Fibroblast of skin of back (primary cell): Measurements from ENCODE around the gene PSEN1.

Experiments used
- DNase-seq: peaks from one replicate; pipeline ENCODE4 v3.0.0-alpha.2; 2013

The PSEN1 gene

DNA sequence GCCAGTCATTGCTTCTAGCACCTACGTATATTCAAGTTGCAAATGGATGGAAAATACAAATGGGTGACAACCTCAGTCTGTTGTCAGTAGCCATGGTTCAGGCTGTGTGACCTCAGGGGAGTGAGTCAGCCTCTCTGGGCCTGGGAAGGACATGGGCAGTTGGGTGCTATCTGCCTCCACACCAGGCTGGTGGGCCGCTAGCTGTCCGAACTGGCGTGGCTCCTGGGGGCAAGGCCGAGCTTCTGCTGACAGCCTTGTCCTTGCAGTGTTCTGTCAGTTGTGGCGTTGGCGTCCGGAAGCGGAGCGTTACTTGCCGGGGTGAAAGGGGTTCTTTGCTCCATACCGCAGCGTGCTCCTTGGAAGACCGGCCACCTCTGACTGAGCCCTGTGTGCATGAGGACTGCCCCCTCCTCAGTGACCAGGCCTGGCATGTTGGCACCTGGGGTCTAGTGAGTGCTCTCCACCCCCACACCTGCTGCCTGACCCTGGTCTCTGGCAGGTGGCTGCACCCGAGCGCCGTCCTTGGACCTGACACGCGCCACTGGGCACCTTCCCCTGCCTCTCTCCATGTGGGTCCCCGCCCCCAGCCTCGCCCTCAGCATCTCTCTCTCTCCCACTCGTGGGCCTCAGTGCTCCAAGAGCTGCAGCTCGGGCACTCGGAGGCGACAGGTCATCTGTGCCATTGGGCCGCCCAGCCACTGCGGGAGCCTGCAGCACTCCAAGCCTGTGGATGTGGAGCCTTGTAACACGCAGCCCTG is 118.1 kb downstream of the PSEN1 start:
- DNase-seq: no peak

DNA sequence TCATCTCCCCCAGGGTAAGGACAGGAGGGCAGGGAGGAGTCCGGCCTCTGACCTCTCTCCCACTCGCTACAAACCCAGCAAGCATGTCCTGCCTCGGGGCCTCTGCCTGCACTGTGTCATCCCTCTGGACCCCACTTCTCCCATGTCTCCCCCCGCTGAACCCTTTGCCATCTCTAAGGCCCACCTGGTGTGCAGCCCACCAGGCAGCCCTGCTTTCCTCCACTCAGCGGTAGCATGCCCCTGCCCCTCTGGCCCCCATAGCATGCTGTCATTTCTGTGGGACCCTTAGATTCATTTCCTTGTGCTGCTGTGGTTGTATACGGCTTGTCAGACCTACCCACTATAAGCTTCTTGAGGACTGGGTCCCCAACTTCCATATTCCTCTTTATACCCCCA is 118.7 kb downstream of the PSEN1 start:
- no peak for DNase-seq

DNA sequence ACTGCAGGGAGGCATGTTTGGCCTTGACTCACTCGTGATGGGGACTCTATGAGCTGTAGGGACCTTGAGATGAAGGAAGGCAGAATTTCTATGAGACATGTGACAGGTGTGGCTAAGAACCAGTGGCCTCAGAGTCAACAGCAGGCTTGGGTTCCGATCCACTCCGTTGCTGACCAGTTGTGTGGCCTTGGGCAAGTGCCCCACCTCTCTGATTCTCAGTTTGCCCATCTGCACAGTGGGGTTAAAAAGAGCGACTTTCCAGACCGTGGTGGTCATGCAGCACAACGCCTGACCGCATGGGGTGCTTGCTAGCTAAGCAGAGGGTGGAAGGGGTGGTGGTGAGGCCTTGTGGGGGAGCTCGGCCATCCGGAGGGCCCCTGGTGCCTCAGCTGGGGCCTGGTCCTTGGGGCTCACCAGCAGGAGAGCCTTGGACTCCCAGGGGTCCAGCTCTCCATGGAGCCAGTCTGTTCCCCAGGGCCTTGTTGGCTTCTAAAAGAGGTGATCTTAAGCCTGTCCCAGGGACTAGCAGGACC is 119.5 kb downstream of the PSEN1 start:
- no peak for DNase-seq

DNA sequence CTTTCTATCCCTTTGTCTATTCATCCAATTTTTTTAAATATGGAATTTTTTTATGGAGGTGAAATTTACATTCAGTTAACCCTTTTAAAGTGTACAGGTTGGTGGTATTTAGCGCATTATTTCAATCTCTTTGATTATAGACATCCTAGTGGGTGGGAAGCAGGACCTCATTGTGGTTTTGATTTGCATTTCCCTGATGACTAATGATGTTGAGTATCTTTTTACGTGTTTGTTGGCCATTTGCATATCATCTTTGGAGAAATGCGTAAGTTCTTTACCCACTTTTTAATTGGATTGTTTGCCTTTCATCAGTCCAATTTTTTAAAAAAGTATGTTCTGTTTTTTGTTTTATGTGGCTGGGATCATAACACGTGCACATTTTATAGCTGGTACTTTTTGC is 121.8 kb downstream of the PSEN1 start:
- no peak for DNase-seq

DNA sequence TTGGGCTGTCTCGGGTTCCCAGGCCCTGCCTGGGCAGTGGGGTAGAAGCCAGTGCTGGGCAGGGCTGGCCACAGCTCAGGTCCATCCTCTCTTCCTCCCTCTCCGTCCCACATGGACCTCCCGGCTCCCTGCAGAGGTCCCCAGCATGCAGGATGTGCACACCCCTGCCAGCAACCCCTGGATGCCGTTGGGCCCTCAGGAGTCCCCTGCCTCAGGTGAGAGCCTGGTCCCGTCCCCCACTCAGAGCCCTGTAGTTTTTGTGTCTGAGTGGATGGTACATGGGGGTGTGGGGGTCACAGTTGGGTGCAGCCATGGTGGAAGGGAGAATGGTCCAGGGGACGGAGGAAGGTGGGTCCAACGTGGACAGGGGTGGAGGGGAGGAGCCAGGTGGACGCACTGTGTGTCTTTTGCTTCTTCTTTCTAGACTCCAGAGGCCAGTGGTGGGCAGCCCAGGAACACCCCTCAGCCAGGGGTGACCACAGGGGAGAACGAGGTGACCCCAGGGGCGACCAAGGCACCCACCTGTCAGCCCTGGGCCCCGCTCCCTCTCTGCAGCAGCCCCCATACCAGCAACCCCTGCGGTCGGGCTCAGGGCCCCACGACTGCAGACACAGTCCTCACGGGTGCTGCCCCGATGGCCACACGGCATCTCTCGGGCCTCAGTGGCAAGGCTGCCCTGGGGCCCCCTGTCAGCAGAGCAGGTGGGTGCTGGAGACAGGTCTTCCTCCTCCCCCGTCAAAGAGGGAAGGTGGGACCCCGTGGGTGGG is 122.7 kb downstream of the PSEN1 start:
- DNase-seq: no peak

GRCh38 chr14:73259837-73260236 is 123.5 kb downstream of the PSEN1 start:
- no peak for DNase-seq

- DNase-seq: no peak
These were observed 124.3 kb downstream of the PSEN1 start for GRCh38 chr14:73260574-73260973.

GRCh38 chr14:73261075-73261474 is 124.8 kb downstream of the PSEN1 start:
- DNase-seq: no peak

GRCh38 chr14:73261520-73262426 is 125.5 kb downstream of the PSEN1 start:
- no peak for DNase-seq

DNA sequence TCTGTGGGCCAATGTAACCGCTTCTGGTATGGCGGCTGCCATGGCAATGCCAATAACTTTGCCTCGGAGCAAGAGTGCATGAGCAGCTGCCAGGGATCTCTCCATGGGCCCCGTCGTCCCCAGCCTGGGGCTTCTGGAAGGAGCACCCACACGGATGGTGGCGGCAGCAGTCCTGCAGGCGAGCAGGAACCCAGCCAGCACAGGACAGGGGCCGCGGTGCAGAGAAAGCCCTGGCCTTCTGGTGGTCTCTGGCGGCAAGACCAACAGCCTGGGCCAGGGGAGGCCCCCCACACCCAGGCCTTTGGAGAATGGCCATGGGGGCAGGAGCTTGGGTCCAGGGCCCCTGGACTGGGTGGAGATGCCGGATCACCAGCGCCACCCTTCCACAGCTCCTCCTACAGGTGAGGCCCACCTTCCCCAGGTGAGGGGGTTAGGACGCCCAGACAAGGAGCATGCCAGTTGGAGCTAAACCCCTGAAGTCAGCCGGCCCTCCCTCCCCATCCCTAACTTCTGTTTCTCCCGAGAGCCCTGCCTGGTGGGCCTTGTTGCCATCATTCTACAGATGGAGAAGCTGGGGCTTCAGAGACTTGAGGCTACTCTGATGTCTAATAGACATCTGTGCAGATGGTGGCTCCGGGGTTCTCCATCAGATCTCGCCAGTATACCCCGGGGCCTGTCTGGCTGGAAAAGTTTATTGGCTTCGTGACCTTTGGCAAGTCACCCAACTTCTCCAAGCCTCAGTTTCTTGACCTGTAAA is 126.3 kb downstream of the PSEN1 start:
- DNase-seq: no peak

DNA sequence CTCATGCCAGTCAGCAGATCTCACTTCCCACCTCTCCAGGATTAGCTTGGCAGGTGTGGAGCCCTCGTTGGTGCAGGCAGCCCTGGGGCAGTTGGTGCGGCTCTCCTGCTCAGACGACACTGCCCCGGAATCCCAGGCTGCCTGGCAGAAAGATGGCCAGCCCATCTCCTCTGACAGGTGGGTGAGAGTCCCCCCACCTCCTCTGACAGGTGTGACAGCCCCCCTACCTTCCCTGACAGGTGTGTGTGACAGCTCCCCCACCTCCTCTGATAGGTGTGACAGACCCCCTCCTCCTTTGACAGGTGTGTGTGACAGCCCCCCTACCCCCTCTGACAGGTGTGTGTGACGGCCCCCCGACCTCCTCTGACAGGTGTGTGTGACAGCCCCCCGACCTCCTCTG is 127.3 kb downstream of the PSEN1 start:
- no peak for DNase-seq

GRCh38 chr14:73264080-73264884 is 128.0 kb downstream of the PSEN1 start:
- no peak for DNase-seq

DNA sequence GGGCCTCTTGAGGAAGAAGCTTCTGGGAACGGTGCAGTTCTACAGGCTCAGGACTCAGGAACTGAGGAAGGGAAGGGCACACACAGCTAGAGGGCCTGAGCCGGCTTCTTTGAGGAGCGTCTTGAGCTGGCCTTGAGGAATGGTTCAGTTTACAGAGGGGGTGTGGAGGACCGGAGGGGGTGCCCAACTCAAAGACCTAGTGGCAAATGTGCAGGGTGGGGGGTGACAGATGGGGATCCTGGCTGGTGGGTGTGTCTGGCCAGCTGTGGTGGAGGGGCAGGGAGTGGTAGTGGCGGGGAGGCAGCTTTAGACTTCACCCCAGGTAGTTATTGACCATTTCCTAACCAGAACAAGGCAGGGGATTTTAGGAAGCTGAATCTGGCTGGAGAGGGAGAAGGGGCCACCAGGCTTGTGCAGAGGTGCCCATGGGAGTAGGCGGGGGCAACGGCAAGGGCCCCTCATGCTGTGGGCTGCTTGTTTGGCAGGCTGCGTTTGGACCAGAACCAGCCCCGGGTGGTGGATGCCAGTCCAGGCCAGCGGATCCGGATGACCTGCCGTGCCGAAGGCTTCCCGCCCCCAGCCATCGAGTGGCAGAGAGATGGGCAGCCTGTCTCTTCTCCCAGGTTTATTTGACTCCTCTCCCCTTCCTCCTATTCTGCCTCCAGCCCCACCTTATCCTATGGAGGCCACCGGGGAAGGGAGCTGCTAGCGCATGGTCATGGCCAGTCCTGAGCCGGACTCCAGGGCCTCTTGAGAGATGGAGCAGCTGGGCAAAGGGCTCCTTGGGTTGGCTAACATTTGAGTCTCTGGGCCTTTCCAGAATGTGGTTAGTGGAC is 128.8 kb downstream of the PSEN1 start:
- no peak for DNase-seq

- no peak for DNase-seq
These were observed 129.4 kb downstream of the PSEN1 start for GRCh38 chr14:73265721-73266046.

DNA sequence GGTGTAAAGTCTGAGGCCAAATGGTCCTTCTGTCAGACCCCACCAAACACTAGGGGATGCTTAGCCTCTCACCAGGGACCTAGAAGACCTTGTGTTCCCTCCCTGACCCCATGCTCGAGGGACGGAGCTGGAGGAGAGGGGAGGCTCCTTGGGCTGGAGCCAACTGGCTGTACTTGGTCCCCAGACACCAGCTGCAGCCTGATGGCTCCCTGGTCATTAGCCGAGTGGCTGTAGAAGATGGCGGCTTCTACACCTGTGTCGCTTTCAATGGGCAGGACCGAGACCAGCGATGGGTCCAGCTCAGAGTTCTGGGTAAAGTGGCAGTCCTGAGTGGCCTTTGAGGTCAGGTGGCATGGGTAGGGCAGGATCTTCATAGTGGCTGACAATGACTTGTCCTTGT is 130.0 kb downstream of the PSEN1 start:
- no peak for DNase-seq

DNA sequence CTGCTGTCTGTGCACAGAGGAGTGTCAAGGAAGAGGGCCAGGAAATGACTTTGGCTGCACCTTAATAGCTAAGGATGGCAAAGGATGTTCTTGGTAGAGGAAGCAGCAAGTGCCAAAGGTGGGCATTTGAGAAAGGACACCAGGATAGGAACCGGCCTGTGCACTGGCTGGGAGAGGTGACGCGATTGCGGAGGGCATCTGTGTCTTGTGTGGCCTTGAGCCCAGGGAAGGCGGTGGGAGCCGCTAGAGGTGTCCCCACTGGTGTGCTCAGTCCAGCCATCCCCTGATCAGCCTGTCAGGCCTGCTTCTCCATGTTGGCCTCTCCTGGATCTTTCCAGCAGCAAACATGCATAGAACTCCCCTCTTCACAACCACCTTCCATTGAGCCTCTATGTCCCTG is 131.2 kb downstream of the PSEN1 start:
- DNase-seq: no peak

DNA sequence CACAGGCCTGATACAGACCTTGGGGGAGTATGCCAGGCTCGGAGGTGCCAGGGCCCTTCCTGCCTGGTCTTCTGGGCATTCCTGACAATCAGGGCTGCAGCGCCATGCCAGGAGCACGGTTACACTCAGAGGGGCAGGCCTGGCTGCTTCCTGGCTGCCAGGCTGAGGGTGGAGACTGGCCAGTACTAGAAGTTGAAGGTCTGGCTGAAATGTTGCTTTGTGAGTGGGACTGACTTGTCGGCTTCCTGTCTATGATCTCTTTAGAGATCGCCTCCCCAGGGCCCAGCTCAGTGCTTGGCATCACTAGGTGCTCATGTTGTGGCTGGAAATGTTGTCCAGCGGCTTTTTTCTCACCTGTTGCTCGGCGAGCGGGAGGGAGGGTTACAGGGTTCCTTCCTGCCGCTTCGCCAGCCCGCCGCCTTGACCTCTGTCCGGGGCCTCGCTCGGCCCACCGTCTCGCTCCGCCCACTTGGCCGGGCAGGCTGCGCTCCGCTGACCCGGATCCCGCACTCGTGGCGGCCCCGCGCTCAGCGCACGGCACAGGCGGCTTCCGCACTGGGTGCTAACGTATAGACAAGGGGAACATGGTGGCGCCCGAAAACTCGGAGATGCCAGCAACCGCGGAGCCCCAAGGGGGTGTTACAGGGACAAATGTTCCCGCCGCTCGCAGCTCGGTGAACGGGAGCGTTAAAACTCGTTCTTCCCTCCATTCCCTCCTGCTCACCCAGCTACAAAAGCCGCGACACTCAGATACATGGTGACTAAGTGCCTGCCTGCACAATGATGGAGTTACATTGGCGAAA is 133.6 kb downstream of the PSEN1 start:
- DNase-seq: no peak

- DNase-seq: no peak
These were observed 136.1 kb downstream of the PSEN1 start for GRCh38 chr14:73272393-73272792.
